Measurements from ENCODE around the gene DGKB. TPM values are rescaled to one million over a fixed set of nuclear protein-coding genes. Genes with fewer than 3 reads are reported as not detected.

Gene DGKB
- total and polyA plus RNA-seq, 2 donors from 2014 or later = 0.26 to 1.5 TPM

- intact Hi-C loops (cut with DNase I) = no loop called here
- Histone ChIP-seq H3K4me3 (ENCODE audit: low read length in 3 of 3) (no peak overlapping the region), H3K36me3 (ENCODE audit: control insufficient read depth in 2 of 3, insufficient read depth in 3 of 3, low read length in 3 of 3) (no peaks in the 10 kb centered on the region), H3K27ac (ENCODE audit: low read depth in 2 of 2, low read length in 2 of 2) (no peak overlapping the region), H3K9me3 (ENCODE audit: control insufficient read depth in 2 of 3, insufficient read depth in 1 of 3, low read length in 3 of 3) (no peaks in the 10 kb centered on the region), H3K4me1 (ENCODE audit: control insufficient read depth in 2 of 3, insufficient read depth in 2 of 3, low read depth in 1 of 3, low read length in 3 of 3) (no peaks in the 10 kb centered on the region), H3K27me3 (ENCODE audit: control insufficient read depth, insufficient read depth, low read length) (no peaks in the 10 kb centered on the region), H3K9ac (ENCODE audit: low read length in 3 of 3) (no peak overlapping the region)
- no peak for TF ChIP-seq CTCF (IDR thresholded peaks at IDR 0.05; ENCODE audit: borderline replicate concordance, extremely low read depth, insufficient read depth)
- no peak for FAIRE-seq
- DNase-seq = no peak
Observed at GRCh38 chr7:14754631-14755030, 147.9 kb downstream of the DGKB start.

GRCh38 chr7:14752301-14752700 is 150.2 kb downstream of the DGKB start:
- Histone ChIP-seq H3K27me3 (ENCODE audit: control insufficient read depth, insufficient read depth, low read length) (no peaks in the 10 kb centered on the region), H3K4me3 (ENCODE audit: low read length in 3 of 3) (no peak overlapping the region), H3K36me3 (ENCODE audit: control insufficient read depth in 2 of 3, insufficient read depth in 3 of 3, low read length in 3 of 3) (no peaks in the 10 kb centered on the region), H3K9ac (ENCODE audit: low read length in 3 of 3) (no peak overlapping the region), H3K9me3 (ENCODE audit: control insufficient read depth in 2 of 3, insufficient read depth in 1 of 3, low read length in 3 of 3) (no peaks in the 10 kb centered on the region), H3K27ac (ENCODE audit: low read depth in 2 of 2, low read length in 2 of 2) (no peak overlapping the region), H3K4me1 (ENCODE audit: control insufficient read depth in 2 of 3, insufficient read depth in 2 of 3, low read depth in 1 of 3, low read length in 3 of 3) (no peaks in the 10 kb centered on the region)
- FAIRE-seq = no peak
- intact Hi-C loops (cut with DNase I) = no loop called here
- no peak for TF ChIP-seq CTCF (IDR thresholded peaks at IDR 0.05; ENCODE audit: borderline replicate concordance, extremely low read depth, insufficient read depth)
- DNase-seq = no peak

GRCh38 chr7:14751461-14751860 is 151.1 kb downstream of the DGKB start:
- intact Hi-C loops (cut with DNase I) = no loop called here
- Histone ChIP-seq H3K36me3 (ENCODE audit: control insufficient read depth in 2 of 3, insufficient read depth in 3 of 3, low read length in 3 of 3) (no peaks in the 10 kb centered on the region), H3K9ac (ENCODE audit: low read length in 3 of 3) (no peak overlapping the region), H3K4me3 (ENCODE audit: low read length in 3 of 3) (no peak overlapping the region), H3K9me3 (ENCODE audit: control insufficient read depth in 2 of 3, insufficient read depth in 1 of 3, low read length in 3 of 3) (no peaks in the 10 kb centered on the region), H3K27me3 (ENCODE audit: control insufficient read depth, insufficient read depth, low read length) (no peaks in the 10 kb centered on the region), H3K4me1 (ENCODE audit: control insufficient read depth in 2 of 3, insufficient read depth in 2 of 3, low read depth in 1 of 3, low read length in 3 of 3) (no peaks in the 10 kb centered on the region), H3K27ac (ENCODE audit: low read depth in 2 of 2, low read length in 2 of 2) (no peak overlapping the region)
- DNase-seq (no peak), FAIRE-seq (no peak)
- no peak for TF ChIP-seq CTCF (IDR thresholded peaks at IDR 0.05; ENCODE audit: borderline replicate concordance, extremely low read depth, insufficient read depth)

GRCh38 chr7:14748461-14748860 is 154.1 kb downstream of the DGKB start:
- Histone ChIP-seq H3K27me3 (ENCODE audit: control insufficient read depth, insufficient read depth, low read length) (no peaks in the 10 kb centered on the region), H3K36me3 (ENCODE audit: control insufficient read depth in 2 of 3, insufficient read depth in 3 of 3, low read length in 3 of 3) (no peaks in the 10 kb centered on the region), H3K9ac (ENCODE audit: low read length in 3 of 3) (no peak overlapping the region), H3K9me3 (ENCODE audit: control insufficient read depth in 2 of 3, insufficient read depth in 1 of 3, low read length in 3 of 3) (peaks cover 0 to 9% (median 0%) of the 10 kb centered on the region in 3 donors), H3K27ac (ENCODE audit: low read depth in 2 of 2, low read length in 2 of 2) (no peak overlapping the region), H3K4me1 (ENCODE audit: control insufficient read depth in 2 of 3, insufficient read depth in 2 of 3, low read depth in 1 of 3, low read length in 3 of 3) (no peaks in the 10 kb centered on the region), H3K4me3 (ENCODE audit: low read length in 3 of 3) (no peak overlapping the region)
- no peak for TF ChIP-seq CTCF (IDR thresholded peaks at IDR 0.05; ENCODE audit: borderline replicate concordance, extremely low read depth, insufficient read depth)
- no peak for FAIRE-seq
- intact Hi-C loops (cut with DNase I) = no loop called here
- DNase-seq = no peak

All from kidney (tissue), 14 donors.